Right lobe of liver (tissue), 6 donors: ENCODE measurements around the gene ATXN1. TPM values are rescaled to one million over a fixed set of nuclear protein-coding genes. Genes with fewer than 3 reads are reported as not detected.

ENCODE experiments used
- ATAC-seq, 4 donors: fragments of 200-7000 bp; cut with Tn5 transposase; one replicate each; pipeline ENCODE4 v1.9.1; 2020; ENCODE audit warnings: mild to moderate bottlenecking in 4 of 4, moderate library complexity in 4 of 4
- DNase-seq, 3 donors: peaks; one replicate each; pipeline ENCODE4 v3.0.0-alpha.2; 2020
- H3K27ac ChIP-seq, 3 donors: fragments of 200-600 bp; one replicate each; pipeline ENCODE4 v1.8.0; 2022
- H3K27me3 ChIP-seq, 2 donors: fragments of 200-600 bp; one replicate each; pipeline ENCODE4 v1.8.0; 2022
- H3K36me3 ChIP-seq, 4 donors: fragments of 200-600 bp; sonication (generic) in 1 of 4; one replicate each; pipeline versions ENCODE4 v1.5.1 to v1.8.0; 2017 to 2022; ENCODE audit warnings: control low read depth in 1 of 4
- H3K4me1 ChIP-seq, 4 donors: fragments of 200-600 bp; sonication (generic) in 1 of 4; one replicate each; pipeline versions ENCODE4 v1.5.1 to v1.8.0; 2017 to 2022; ENCODE audit warnings: control low read depth in 1 of 4
- H3K4me3 ChIP-seq, 3 donors: fragments of 200-600 bp; one replicate each; pipeline ENCODE4 v1.8.0; 2022
- H3K9me3 ChIP-seq, 4 donors: fragments of 200-600 bp; sonication (generic) in 1 of 4; one replicate each; pipeline versions ENCODE4 v1.5.1 to v1.8.0; 2017 to 2022; ENCODE audit warnings: control low read depth in 1 of 4
- CTCF ChIP-seq, 4 donors: fragments of 200-600 bp in 3 of 4; fragments of 450-650 bp in 1 of 4; IDR thresholded peaks; one replicate each; pipeline versions ENCODE4 v1.5.1 to v1.8.0; 2016 to 2022; ENCODE audit warnings: antibody characterized with exemption in 4 of 4, mild to moderate bottlenecking in 2 of 4
- POLR2A ChIP-seq: fragments of 450-650 bp; IDR thresholded peaks from one replicate; pipeline ENCODE4 v1.6.1; 2017; ENCODE audit warnings: antibody characterized with exemption, mild to moderate bottlenecking
- WGBS: methylation state at CpG from one replicate; pipeline ENCODE4 v1.1.6; 2018; ENCODE audit warnings: low coverage, low lambda C conversion rate; ENCODE audit not compliant: insufficient coverage; ENCODE audit errors: missing lambda C conversion rate; 5-methylcytosine and 5-hydroxymethylcytosine counted together
- intact Hi-C, 2 donors: fragments of 100-400 bp; cut with DNase I; formaldehyde crosslinking; loops; one replicate each; pipeline versions ENCODE4 v1.11.2 to v1.14.1; 2022
- total RNA-seq, 6 experiments: library from RNA; depleted of rRNA in 2 of 6; stranded (reverse); fragments of >200 nt in 2 of 6; fragmentation: NEBNext Ultra II Directional in 3 of 6; extraction: Animal tissue kit (Norgen Biotek cat#: 25700) in 3 of 6; gene quantifications; one replicate each; pipeline versions ENCODE4 v1.1.0 to v1.2.4, GENCODE V29; 2016 to 2023
- donor health status: DM: no; HTN: yes; CAD: no.
- donor health status: DM: no; HTN: no; CAD: no.
- donor health status: DM: no; HTN: no; CAD: no.
- donor health status: DM: no; HTN: yes; CAD: no.
- donor health status: DM: no; HTN: yes; CAD: no.

Gene ATXN1
- total RNA-seq, 6 experiments from 2014 or later = 23.2 to 28.7 (median 25.0) TPM

- 100% methylated on average over 1 of the region's 1 CpG for WGBS
- ATAC-seq (no peak), DNase-seq (no peak)
- no peak overlapping the region for H3K27ac ChIP-seq
- H3K27me3 ChIP-seq = no peaks in the 10 kb centered on the region
- intact Hi-C loops = no loop called here
- no peaks in the 10 kb centered on the region for H3K36me3 ChIP-seq
- H3K4me1 ChIP-seq = no peaks in the 10 kb centered on the region
- TF ChIP-seq POLR2A (no peak), CTCF (IDR thresholded peaks at IDR 0.05) (no peak)
- no peak overlapping the region for H3K4me3 ChIP-seq
- H3K9me3 ChIP-seq = no peaks in the 10 kb centered on the region
Observed at GRCh38 chr6:16570946-16571345, 190.3 kb downstream of the ATXN1 start.

GRCh38 chr6:16570221-16570553, 191.1 kb downstream of the ATXN1 start:
- no peak for DNase-seq
- intact Hi-C loops = no loop called here

GRCh38 chr6:16568128-16568527, 193.1 kb downstream of the ATXN1 start:
- Histone ChIP-seq H3K9me3 (no peaks in the 10 kb centered on the region), H3K36me3 (no peaks in the 10 kb centered on the region), H3K4me3 (no peak overlapping the region), H3K27ac (no peak overlapping the region), H3K27me3 (no peaks in the 10 kb centered on the region), H3K4me1 (peaks cover 0 to 5% (median 0%) of the 10 kb centered on the region in 4 donors)
- 53% methylated on average over 5 of the region's 5 CpGs for WGBS
- intact Hi-C loops = no loop called here
- DNase-seq = no peak
- no peak for ATAC-seq
- no peak for TF ChIP-seq CTCF (IDR thresholded peaks at IDR 0.05)
- no peak for TF ChIP-seq POLR2A

More at GRCh38 chr6:16570221-16570553, 191.1 kb downstream of the ATXN1 start:
- Histone ChIP-seq H3K9me3 (no peaks in the 10 kb centered on the region), H3K4me1 (no peaks in the 10 kb centered on the region), H3K36me3 (no peaks in the 10 kb centered on the region), H3K4me3 (no peak overlapping the region), H3K27me3 (no peaks in the 10 kb centered on the region), H3K27ac (no peak overlapping the region)
- ATAC-seq = no peak
- 91% methylated on average over 1 of the region's 1 CpG for WGBS
- TF ChIP-seq POLR2A = no peak
- no peak for TF ChIP-seq CTCF (IDR thresholded peaks at IDR 0.05)

- intact Hi-C loops = no loop called here
- no peak for DNase-seq
- Histone ChIP-seq H3K4me3 (no peak overlapping the region), H3K36me3 (no peaks in the 10 kb centered on the region), H3K4me1 (peaks cover 0 to 5% (median 0%) of the 10 kb centered on the region in 4 donors), H3K27ac (no peak overlapping the region), H3K9me3 (no peaks in the 10 kb centered on the region), H3K27me3 (no peaks in the 10 kb centered on the region)
- WGBS = 89% methylated on average over 1 of the region's 1 CpG
- no peak for ATAC-seq
- TF ChIP-seq POLR2A (no peak), CTCF (IDR thresholded peaks at IDR 0.05) (no peak)
Observed at GRCh38 chr6:16567071-16567470, 194.2 kb downstream of the ATXN1 start.

GRCh38 chr6:16564436-16564835, 196.8 kb downstream of the ATXN1 start:
- Histone ChIP-seq H3K4me3 (no peak overlapping the region), H3K9me3 (no peaks in the 10 kb centered on the region), H3K36me3 (no peaks in the 10 kb centered on the region), H3K4me1 (peaks cover 0 to 5% (median 0%) of the 10 kb centered on the region in 4 donors), H3K27me3 (no peaks in the 10 kb centered on the region), H3K27ac (no peak overlapping the region)
- DNase-seq = no peak
- intact Hi-C loops = no loop called here
- no peak for TF ChIP-seq CTCF (IDR thresholded peaks at IDR 0.05)
- TF ChIP-seq POLR2A = no peak
- ATAC-seq = no peak
- WGBS = 74% methylated on average over 2 of the region's 2 CpGs
